ENCODE measurements around the gene CIC.

Gene CIC

GRCh38 chr19:42268704-42269477, at the start of gene CIC:
Gene CIC (plus strand): TSS chr19:42269252. CDS start chr19:42271784, 2,532 bp downstream.
- peak; percentile 100 for DNase-seq

GRCh38 chr19:42219812-42220750, 49.0 kb upstream of the CIC start, which contains the start of gene ZNF526:
Gene ZNF526 (plus strand): TSS chr19:42220312. CDS start chr19:42224404, 4,092 bp downstream.
- peak; percentile 96 to 99 for DNase-seq

GRCh38 chr19:42220751-42221097, 48.3 kb upstream of the CIC start:
- no peak for DNase-seq

- no peak for DNase-seq
Observed at GRCh38 chr19:42224940-42225717, 43.9 kb upstream of the CIC start.

DNA sequence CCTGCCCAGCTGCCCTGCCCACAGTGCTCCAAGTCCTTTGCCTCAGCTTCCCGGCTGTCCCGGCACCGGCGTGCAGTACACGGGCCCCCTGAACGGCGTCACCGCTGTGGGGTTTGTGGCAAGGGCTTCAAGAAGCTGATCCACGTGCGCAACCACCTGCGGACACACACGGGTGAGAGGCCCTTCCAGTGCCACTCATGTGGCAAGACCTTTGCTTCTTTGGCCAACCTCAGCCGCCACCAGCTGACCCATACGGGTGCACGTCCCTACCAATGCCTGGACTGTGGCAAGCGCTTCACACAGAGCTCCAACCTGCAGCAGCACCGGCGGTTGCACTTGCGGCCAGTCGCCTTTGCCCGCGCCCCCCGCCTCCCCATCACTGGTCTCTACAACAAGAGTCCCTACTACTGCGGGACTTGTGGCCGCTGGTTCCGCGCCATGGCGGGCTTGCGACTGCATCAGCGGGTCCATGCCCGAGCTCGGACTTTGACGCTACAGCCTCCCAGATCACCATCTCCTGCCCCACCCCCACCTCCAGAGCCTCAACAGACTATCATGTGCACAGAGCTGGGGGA, 43.2 kb upstream of the CIC start:
- DNase-seq, result no peak

DNA sequence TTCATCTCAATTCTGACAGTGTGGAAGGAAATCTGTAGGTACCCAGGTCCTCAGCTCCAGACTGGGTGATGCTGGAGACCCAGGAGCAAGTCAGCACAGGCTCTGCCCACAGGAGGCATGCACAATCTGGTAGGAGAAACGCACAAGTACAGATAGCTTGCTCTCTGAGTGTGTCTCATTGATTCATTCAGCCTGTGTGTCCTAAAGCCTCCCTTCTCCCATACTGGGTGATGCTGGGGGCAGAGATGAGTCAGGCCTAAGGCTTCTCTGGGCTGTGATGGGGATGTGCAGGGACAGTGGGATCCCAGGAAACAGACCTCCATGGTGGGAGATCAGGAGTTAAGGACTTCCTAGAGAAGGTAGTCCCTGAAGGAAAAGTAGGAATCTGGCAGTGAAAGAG, 42.2 kb upstream of the CIC start:
- DNase-seq, result no peak

- no peak for DNase-seq
Observed at GRCh38 chr19:42228641-42229040, 40.4 kb upstream of the CIC start.

DNA sequence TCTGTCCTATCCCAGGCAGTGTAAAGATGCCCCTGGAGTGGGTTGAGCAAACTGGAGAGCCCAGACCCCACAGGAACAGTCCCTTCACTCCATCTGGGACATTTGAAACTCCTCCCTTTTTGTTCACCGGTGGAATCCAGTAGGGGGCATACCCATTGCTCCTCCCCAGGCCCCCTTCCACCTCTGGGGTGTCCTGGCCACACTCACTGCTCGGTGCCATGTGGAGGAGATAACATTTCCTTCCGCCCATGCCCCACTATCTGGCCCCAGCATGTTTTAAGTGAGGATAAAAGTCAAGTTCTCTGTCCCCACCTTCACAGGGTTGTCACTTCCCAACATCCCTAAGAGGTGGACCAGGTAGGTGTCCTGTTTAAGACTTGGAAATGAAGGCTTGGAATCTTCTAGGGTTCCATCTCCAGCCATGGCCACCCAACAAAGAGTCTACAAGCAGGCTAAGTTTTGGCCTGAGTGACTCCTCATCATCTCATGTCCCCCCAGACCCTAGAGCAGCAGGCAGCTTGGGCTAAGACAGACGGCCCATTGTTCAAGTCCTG, 39.7 kb upstream of the CIC start:
- no peak for DNase-seq

DNA sequence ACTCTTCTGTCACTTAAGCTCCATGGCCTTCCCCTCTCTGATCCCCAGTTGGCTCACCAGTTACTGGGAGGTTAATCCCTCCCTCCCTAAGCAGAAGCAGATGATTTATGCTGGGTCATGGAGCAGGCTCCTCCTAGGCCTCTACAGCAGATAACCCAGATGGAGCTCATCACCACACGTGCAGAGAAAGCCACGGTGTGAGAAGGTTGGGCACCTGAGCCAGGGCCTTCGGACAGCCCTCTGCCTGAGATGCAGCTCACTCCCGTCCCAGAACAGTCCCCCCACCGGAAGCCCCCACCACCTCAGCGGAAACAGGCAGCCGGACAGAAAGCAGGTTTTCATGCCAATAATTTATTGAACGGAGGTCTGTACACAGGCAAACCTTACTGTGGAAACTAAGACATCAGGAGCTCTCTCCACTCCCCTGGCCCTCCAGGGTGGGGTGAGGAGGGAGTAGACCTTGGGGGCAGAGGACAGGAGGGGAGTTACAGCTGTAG, 39.1 kb upstream of the CIC start:
- no peak for DNase-seq

GRCh38 chr19:42230571-42230970, 38.5 kb upstream of the CIC start:
- DNase-seq, result no peak

DNA sequence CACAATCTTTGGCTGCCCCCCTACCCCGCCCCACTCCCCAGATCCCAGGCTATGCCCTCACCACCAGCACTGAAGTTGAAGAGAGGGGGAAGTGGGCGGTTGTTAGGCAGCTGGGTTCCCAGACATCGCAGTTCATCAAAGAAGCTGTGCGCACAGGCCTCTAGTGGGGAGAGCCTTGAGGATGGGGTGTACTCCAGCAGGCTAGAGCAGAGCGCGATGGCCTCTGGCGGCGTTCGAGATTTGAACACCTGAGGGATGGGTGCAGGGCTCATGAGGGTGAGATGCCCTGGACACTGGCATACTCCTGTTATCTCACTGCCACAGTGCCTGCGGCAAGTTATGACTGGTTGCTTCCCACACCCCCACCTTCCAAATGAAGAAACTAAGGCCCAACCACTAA, 36.6 kb upstream of the CIC start:
- no peak for DNase-seq

DNA sequence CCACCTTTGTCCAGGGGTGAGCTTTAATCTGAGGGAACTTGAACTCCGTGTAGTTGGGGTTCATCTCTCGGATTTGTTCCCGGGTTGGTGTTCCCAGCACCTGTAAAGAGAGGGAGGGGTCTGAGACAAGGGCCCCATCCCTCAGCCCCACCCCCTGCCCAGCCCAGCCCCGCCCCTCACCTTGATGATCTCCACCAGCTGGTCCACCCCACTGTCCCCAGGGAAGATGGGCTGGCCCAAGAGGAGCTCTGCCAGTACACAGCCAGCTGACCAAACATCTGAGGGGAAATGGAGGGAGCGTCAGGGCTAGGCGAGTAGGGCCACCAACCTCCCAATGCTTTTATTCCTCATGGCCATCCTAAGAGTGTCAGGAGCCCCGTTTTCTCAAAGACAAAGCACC, 35.9 kb upstream of the CIC start:
- DNase-seq, result no peak

- DNase-seq, result no peak
Observed at GRCh38 chr19:42233678-42234292, 35.3 kb upstream of the CIC start.

DNA sequence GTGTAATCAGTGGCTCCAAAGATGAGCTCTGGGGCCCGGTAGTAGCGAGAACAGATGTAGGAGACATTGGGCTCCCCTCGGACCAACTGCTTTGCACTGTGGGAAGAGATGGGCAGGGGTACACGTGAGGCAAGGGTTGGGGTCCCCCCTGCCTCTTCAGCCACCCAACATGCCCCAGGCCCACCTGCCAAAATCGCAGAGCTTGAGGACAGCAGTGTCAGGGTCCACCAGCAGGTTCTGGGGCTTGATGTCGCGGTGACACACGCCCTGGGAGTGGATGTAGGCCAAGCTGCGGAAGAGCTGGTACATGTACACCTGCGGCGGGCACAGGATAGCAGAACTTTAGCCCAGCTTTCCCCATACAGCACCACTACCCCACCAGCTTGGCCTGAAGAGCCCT, 34.7 kb upstream of the CIC start:
- DNase-seq, result no peak

DNA sequence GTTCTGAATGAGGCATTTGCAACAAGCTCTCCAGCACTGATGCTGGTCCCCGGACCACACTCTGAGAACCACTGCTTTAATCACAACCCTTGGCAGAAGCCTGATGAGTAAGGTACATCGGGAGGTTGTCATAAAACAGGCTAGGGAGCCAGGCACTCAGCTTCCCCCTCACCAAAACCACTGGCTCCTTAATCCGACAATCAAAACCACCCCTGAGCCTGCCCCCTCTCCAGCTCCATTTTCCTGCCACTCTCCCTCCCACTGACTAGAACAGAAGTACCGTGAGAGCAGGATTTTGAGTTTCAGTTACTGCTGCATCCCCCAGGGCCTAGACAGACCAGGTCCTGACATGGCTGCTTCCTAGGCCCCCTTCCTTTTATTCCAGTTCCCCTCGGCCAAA, 33.9 kb upstream of the CIC start:
- no peak for DNase-seq

- no peak for DNase-seq
Observed at GRCh38 chr19:42239544-42240220, 29.4 kb upstream of the CIC start.

DNA sequence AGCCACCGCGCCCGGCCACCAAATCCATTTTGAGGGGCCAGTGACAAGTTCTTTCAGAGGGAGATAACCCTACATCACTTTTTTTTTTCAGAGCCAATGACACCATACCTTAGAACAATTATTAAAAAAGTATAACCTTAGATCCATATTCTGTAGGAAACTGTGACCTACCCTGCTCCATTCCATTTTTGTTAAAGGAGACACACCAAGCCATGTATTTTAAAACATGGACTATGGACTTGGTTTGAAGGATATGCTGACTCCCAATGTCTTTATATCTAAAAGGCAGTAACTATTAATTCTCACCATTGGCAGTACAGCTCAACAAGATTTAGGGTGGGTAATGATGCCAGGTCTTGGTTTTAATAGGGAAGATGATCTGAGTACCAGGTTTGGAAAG, 27.8 kb upstream of the CIC start:
- DNase-seq, result no peak

- peak in 1 of 2 experiments; percentile 53 for DNase-seq
Observed at GRCh38 chr19:42242069-42242511, 27.0 kb upstream of the CIC start.

GRCh38 chr19:42242512-42243409, 26.3 kb upstream of the CIC start, which contains the start of gene GSK3A:
Gene GSK3A (minus strand): TSS chr19:42242602. CDS start chr19:42242465, 137 bp downstream.
- peak; percentile 100 for DNase-seq

Data from NCI-H526 (cell line).